HG03139 (cell line): ENCODE data around the gene REV1.

Source experiments
- ATAC-seq: cut with Tn5 transposase; IDR thresholded peaks from one replicate; pipeline ENCODE4 v1.9.1; 2021; ENCODE audit not compliant: unreplicated experiment

Gene REV1

DNA sequence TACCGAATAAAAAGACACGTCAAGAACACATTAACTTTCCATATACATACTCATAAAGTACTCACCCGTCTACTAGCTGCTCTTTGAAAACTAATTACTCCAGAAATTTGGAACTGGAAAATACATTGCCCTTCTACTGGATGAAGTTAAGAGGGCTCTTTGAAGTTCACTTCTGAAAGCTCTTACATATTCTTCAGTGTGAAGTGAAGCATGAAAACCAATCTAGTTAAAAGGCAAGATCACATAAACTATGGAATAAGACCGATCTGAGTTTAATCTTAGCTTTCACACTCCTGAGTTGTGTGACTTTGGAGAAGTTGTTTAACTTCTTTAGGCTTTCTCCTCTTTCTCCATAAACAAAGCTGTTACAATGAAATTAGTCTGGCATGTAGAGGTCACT, 38.5 kb downstream of the REV1 start:
- no peak for ATAC-seq

DNA sequence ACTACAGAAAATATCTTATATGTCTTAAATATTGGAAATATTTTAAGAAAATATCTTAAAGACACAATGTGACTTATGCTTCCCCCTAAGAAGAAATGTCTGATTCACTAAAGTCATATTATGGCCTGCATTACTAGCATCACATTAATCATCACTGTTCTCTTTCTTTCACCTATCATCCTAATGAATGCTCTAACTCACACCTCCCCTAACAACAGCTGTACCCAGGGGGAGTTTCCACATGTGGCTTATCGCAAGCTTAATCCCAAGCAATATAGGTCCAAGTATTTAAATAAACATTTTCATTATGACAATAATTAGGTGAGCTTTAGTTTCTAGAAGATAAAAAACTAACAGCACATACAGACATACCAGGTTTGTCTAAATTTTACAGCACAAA, 39.6 kb downstream of the REV1 start:
- ATAC-seq: no peak

DNA sequence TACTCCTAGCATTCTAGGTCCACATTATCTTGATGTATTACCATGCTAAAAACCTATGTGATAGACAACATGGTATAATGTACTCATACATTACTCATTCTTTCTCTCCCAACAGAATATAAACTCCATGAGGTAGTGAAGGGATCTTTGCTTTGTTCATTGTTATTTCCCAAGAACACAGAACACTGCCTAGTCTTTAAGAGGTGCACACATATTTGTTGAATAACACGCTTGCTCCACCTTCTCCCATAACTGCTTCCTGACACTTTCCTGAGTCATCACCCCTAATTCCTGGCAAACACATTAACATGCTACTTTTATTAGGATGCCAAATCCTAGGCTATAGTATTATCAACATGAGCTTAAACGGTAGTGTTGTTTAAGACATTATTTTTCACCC, 41.3 kb downstream of the REV1 start:
- no peak for ATAC-seq

DNA sequence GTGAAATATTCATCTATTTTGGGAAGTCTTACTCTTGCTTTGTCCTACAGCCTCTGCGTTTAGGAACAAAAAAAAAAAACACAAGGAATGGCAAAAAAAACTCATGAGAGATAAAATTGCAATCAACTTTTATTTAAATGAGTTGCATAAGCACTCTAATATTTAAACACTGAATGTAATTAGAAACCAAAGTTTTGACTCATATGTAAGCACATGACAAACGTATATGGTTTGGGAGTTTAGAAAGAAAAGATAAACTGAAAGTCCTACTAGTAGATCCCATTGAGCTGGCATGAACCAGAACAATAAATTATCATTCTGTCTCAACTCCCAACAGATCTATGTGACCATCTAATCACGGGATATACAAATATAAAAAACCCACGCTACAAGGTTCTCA, 44.8 kb downstream of the REV1 start:
- ATAC-seq: no peak

DNA sequence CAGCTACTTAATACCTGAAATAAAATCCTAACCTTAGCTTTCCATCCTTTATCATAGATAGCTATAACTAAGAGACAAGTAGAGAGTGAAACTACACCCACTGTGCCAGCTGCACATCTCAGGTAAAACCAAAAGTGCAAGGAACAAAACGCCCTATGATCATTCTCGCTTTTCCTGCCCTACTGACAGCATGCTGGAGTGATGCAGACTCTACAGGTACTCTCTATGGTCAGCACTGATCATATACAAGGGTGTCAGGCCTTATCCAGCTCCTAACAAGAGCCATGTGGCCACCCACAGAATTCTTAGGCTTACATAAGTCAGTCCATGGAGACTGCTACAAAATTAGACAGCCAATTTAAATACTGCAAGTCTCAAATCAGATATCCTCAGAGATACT, 45.6 kb downstream of the REV1 start:
- ATAC-seq: no peak

DNA sequence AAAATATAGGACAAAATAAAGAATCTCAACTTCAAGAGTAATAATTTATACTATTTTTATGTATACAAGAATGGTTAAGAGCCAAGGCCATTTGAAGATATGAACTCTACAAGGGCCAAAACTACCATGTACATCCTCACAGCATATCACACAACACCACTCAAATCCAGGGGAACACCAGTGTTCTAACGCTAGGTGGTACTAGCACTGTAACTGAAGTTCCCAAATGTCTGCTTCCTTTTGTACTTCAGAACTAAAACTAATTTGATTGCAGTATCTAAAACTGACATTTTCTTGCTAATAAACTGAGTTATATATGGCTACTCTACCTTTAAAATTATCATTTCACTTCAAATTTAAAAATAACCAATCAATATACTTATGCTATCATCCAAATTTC, 47.0 kb downstream of the REV1 start:
- no peak for ATAC-seq

DNA sequence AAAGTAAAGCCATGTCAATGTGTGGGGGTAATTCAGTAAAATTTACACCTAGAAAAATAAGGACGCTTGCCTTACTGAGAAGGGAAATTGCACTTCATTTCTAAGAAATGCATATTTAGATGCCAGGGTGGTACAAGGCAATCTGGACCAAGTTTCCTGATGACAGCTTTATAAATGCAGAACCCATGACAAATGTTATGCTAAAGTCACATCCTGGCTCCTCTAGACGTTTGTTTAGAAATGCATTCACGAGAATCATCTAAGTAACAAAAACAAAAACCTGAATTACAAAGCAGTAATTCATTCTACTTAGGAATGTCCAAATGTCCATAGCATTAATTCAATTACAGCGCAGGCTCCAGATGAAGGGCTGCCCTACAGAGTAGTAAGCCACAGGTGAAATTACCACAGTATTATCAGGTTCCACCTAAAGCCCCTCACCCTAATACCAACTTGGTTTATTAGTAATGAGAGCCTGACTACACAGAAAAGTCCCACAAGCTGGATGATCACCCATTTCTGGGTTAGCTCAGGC, 49.8 kb downstream of the REV1 start:
- no peak for ATAC-seq

DNA sequence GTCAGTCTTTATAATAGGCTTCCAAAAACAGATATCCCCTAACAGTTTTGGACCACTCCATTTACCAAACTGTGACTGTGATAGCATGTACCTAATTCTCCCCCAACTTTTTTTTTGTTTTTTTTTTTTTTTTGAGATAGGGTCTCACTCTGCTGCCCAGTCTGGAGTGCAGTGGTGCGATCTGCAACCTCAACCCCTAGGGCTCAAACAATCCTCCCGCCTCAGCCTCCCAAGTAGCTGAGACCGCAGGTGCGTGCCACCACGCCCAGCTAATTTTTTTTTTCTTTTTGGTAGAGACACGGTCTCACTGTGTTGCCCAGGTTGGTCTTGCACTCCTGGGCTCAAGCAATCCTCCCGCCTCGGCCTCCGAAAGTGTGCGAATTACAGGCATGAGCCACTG, 52.9 kb downstream of the REV1 start:
- ATAC-seq: no peak

DNA sequence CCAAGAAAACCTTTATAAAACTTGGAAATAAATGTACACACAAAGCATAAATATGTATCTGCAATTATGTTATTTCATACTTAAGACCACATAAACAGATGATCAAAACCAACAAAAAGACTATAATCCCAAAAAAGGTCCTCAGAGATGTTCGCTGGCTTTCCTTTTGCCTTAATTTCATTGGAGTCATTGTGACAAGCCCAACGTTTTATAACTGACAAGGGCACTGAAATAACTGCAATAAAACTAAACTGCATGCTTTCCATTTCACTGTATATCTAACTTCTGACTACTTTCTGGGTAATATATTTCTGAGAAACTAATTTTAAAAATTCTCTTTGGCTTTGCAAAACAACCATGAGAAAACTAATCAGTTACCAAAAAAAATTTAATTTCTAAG, 56.5 kb downstream of the REV1 start:
- no peak for ATAC-seq

DNA sequence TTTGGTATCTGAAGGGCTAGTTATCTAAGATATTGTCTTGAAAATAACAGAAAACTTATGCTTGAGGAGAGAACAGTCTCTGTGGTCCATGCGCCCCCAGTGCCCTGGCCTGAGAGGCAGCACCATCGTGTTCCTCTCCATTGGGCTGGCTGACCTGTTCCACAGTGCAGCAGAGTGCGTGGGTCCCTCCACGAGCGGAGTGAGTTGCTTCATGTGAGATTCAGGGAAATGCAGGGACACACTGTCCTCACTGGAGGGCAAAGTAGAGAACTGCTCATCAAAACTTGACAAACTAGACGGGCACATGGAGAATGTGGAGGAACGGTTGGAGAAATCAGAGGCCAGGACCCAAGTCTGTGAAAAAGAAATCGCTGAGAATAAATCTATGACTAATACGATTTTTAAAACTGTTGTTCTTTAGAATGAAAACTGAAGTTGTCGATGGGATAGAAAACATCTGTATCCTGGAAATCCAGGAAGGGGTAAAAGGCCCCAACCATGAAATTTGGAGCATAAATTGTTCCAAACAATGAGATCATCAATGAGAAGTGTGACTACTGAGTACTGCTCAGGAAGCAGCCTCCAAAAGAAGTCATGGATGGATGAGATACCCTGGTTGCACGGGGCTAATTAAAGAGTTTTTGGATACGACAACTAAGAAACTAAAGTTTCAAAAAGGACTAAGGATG, 58.1 kb downstream of the REV1 start:
- ATAC-seq: no peak

DNA sequence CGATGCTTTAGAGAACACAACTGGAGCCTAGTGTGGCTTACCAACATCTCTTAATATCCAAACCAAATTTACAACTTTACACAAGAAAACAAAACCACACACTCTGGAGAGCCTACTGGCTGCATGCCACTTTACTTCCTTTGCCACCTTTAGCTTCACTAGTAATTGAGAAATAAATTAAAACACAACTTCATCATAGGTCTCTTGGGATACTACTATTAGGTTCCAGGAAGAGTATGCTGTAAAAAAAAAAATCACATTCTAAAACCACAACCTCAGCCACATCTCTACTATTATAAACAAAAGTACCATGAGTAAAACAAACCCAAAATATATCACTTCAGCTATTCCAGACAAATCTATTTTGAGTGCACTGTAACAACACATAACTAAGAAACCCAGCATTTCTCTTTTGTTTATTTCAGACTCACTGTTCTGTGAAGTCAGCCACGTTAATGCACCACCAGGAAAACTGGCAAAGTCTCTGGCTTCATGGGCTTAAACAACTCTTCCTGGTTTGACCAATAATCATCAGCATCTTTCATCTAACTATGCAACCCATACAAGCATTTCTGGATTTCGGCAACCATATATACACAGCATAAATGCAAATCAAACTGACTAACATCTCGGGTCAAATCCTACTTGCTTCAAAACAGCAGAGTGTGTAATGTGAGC, 59.1 kb downstream of the REV1 start:
- no peak for ATAC-seq

DNA sequence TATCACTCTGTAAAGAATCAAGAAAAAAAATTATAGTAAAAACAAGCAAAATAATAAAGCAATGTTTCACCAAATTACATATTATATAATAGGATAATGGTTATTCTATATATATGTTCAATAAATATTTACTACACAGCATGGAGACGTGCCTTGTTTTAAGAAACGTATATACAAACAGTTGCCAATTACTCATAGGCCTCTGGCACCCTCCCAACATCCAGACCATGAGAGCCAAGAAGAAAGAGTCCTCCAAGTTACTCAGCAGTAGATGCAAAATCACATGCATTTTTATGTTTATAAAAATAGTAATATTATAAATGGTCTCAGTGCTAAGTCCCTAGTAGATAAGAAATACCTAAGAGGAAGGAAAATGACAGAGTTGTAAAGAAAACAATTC, 64.8 kb downstream of the REV1 start:
- no peak for ATAC-seq

DNA sequence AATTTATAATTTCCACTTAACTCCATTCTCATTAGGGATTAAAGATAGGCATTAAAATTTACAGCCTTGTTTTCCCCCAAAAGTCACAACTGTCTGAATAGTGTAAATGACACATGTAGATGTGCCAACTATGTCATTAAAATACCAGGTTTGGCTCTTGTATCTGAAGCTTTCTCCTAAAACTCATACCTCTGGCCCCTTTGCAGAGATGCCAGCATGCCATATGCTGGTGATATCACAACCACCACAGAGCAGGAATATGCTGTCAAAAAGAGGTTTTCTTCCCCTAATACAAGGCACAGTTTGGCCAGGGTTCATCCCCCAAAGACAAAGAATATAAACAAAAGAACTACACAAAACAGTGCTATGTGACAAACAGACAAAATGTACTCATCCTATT, 65.4 kb downstream of the REV1 start:
- no peak for ATAC-seq

DNA sequence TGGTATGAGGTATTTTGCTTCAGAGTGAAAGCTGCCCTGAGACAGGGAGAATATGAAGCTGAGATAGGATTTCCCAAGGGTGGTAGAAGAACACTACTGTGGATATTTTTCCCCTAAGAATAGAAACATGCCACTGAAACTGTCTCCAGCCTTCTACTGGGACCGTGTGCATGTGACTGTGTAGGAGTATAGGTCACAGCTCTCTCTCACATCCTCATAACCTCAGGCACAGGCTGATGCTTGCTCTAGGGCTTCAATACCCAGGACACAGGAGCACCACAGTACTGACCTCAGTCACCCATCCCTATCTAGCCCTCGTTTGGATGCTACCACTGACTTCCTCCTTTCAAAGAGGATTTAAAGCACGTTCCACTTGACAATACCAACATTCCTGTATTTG, 67.2 kb downstream of the REV1 start:
- no peak for ATAC-seq

DNA sequence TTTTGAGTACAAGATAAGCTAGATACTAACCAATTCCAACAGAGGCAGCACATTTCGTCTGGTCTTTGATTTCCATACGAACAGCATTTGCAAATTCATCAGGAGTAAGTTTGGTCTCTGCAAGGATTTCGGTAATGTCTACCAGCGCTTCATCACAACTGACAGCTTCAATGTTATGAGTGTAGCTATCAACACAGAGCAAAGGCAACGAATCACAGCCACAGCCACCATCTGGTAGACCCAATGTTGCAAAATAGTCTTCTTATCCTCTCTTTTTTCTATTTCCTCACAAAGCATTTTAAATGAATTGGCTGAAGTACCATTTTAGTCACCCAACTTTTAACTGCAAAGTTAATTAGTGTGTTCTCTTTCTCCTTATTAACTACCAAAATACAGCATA, 68.3 kb downstream of the REV1 start:
- ATAC-seq: no peak

DNA sequence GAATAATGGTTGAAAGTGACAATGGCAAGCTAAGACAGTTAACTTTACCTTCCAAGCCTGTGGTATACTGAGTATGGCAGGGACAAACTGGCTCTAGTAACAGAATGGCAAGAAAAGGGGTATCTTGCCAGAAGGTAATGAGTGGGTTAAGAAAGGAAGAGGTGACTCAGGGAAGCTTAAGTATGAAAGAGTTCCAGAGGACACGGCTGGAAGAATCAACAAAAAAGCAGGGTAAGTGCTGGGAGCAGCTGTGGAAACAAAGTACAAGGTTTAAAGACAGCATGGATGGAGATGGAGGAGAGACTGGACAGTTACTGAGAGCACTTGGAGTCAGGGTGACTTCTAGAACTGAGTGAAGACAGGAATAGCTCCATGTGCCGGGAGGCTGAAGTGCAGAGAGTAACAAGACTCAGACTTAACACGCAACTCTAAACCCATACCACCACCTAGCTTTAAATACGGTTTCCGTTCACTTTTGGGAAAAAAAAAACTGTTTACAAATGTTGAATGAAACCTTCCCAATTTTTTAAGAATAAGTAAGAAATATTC, 69.0 kb downstream of the REV1 start:
- no peak for ATAC-seq

DNA sequence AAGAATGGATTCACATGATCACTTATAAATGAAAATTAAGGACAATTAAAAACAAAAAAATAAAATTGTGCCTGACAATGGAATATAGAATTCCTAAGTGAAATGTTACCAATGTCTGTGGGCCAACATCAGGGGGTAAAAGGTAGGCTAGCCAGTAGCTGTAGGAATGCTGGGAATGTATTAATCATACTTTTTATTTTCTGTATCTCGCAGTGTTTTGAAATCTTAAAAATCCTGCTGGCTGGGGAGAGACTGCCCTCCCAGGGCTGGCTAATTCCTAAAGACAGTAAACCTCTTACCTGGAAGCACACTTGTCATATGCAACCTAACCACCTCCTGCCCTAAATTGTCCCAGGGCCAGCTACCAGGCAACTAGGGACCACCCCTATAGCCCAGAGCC, 69.8 kb downstream of the REV1 start:
- ATAC-seq: no peak

DNA sequence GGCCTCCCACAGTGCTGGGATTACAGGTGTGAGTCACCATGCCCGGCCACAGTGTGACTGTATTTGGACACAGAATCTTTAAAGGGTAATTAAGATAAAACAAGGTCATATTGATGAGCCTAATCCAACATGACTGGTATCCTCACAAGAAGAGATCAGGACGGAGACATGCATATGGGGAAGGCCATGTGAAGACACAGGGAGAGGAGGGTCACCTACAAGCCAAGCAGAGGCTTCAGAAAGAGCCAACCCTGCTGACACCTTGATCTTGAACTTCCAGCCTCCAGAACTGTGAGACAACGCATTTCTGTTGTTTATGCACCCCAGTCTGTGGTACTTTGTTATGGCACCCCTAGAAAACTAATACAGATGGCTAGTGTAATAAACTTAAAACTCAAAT, 72.4 kb downstream of the REV1 start:
- no peak for ATAC-seq

DNA sequence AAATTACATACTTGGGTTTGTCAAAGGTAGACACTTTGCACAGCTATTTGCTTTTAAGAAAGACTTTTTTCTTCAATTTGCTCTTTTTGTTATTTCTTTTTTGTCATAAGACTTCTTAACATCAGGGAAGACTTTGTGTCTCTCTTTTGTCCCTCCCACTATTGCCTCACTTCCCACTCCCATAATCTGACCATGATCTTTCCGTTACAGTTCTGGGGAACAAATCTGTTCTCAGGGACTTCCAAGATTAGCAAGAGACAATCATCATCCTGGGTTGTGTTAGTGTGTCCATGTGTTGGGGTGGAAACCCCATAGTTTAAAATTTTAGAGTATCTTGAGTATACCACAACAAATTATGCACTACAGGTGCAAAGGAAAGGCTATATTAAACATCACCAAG, 75.3 kb downstream of the REV1 start:
- ATAC-seq: no peak

DNA sequence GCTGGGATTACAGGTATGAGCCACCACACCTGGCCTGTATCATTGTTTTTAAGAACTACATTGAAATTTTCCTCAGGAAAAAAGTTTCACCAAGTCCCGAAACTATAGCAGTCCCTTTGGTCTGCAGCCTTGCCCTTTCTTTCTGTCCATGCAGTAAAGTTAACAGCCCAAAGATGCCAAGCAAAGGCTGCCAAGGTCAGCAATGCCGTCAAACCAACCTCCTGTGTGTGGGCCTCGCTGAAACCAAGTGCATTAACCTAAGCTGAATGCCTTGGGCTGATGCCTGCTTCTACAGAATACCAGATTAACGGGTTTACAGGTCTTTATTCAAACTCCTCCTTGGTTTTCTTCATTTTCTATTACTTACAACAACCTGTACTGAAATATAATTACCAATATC, 79.5 kb downstream of the REV1 start:
- no peak for ATAC-seq

DNA sequence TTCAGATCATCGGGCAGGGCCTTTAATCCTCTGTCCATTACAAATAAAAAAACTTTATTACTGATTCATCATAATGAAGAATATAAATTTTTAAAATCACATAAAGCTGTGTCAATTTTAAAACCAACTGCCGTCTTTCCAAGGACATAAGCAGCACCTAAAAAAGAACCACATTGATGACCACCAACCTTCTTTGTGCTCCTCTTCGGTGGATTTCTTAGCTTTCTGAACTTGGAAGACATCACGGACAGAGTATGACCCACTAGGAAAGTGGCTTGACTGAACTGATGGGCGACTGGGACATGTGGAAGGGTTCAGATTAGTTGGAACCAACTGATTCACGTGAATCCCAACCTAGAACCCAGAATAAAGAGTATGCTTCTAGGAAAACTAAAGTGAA, 83.7 kb downstream of the REV1 start:
- no peak for ATAC-seq

DNA sequence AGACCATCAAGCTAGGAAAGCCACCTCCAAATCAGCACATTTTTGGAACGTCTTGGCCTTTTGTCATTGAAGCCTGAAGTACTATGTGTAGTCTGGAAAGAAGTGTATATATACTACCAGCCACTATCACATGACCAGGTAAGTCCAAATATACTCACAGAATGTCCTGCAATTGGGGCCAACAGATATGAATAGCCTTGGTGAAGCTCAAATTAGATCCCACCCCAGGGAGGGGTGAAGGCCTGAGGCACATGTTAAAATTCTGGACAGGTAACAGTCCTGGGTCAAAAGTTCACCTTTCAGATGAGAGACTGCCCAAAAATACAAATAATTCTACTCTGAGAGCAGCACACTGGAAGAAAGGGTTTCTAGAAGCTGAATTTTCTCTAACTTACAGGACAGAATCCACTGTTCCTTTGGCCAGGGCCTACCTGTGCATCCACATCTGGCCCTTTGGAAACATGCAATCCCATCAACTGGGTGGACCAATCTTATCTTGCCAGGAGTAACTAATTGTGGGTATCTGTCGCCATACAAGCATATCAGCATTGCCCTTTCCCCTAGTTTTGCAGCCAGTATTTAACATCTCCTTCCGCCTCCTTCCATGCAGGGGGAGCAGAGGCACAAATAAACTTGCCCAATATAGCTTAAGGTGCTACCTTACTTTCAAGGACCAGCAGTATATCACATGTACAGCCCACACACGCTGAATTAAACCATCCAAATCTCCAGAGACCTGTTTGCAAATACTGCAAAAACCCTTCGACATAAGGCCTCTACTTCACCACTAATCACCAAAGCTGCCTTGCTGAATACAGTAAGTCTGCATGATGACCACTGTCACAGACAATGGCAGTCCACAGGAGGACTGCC, 84.8 kb downstream of the REV1 start:
- no peak for ATAC-seq
